GM18868 (cell line): Measurements from ENCODE around the gene ZNF74.
"Not testable (repeated sequence)": the region's sequence is repeated elsewhere in the genome, so short reads cannot be mapped to it uniquely, and the experiment has no call there.

Source experiments
- ATAC-seq: cut with Tn5 transposase; IDR thresholded peaks from one replicate; pipeline ENCODE4 v1.9.1; 2021; ENCODE audit warnings: mild to moderate bottlenecking, moderate library complexity; ENCODE audit not compliant: unreplicated experiment

The ZNF74 gene

GRCh38 chr22:20399866-20400605, 6.1 kb downstream of the ZNF74 start:
- ATAC-seq: no peak

- no peak for ATAC-seq
These were observed 6.8 kb downstream of the ZNF74 start for GRCh38 chr22:20400606-20401375.

DNA sequence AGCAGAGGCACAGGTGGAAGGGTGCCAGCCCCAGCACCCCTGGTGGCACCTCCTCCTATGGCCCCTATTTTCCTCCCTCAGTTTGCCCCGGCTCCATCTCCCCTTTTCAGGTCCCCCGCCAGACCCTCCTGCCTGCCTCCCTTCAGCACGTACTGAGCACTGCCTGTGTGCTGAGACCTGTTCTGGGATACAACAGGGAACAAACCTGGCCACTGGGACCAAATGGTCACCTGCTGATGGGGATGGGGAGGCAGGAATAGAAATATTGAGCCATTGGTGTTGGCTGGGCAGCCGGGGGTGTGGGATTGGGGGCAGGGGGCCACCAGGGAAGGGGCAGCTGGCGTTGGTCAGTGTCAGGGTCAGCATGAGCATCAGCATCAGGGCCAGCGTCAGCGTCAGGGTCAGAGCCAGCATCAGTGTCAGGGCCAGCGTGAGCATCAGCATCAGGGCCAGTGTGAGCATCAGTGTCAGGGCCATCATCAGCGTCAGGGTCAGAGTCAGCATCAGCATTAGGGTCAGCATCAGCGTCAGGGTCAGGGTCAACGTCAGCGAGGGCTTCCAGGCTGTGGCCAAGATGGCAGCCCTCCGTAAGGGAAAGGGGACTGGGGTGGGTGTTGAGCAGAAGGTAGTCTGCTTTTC, 7.5 kb downstream of the ZNF74 start:
- ATAC-seq: no peak

GRCh38 chr22:20402960-20403778, 9.2 kb downstream of the ZNF74 start:
- ATAC-seq: no peak

DNA sequence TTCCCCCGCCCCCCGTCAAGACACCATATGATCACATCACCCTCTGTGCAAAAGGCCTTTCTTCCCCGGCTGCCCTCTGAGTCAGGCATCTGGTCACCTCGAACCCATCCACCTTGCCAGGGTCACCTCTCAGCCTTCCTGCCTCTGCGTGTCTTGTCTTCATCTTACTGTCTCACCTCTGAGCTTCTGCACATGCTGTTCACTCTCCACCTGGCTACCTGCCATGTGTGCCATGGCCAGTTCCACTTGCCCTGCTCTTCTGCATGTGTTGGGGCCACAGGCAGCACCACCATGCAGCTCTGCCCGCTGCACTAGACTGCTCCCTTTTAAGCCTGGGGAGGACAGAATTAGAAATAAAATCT, 9.8 kb downstream of the ZNF74 start:
- ATAC-seq: no peak

- no peak for ATAC-seq
These were observed 10.9 kb downstream of the ZNF74 start for GRCh38 chr22:20404881-20405280.

DNA sequence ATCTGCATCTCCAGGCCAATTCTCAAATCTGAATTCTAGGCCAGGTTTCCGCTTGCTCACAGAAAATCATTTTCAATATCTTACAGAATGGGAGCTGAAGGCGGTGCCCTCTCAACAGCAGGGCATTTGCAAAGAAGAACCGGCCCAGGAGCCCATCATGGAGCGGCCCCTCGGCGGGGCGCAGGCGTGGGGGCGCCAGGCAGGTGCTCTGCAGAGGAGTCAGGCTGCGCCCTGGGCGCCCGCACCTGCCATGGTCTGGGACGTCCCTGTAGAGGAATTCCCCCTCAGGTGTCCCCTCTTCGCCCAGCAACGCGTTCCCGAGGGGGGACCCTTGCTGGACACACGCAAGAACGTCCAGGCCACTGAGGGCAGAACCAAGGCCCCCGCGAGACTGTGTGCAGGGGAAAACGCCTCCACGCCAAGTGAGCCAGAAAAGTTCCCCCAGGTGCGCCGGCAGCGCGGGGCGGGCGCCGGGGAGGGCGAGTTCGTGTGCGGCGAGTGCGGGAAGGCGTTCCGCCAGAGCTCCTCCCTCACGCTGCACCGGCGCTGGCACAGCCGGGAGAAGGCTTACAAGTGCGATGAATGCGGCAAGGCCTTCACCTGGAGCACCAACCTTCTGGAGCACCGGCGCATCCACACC, 11.5 kb downstream of the ZNF74 start:
- ATAC-seq: no peak

- no peak for ATAC-seq
These were observed 12.2 kb downstream of the ZNF74 start for GRCh38 chr22:20405931-20406685.

GRCh38 chr22:20406686-20407408, 12.9 kb downstream of the ZNF74 start:
- no peak for ATAC-seq

- no peak for ATAC-seq
These were observed 13.9 kb downstream of the ZNF74 start for GRCh38 chr22:20407829-20408228.

GRCh38 chr22:20408891-20409290, 14.9 kb downstream of the ZNF74 start:
- no peak for ATAC-seq

DNA sequence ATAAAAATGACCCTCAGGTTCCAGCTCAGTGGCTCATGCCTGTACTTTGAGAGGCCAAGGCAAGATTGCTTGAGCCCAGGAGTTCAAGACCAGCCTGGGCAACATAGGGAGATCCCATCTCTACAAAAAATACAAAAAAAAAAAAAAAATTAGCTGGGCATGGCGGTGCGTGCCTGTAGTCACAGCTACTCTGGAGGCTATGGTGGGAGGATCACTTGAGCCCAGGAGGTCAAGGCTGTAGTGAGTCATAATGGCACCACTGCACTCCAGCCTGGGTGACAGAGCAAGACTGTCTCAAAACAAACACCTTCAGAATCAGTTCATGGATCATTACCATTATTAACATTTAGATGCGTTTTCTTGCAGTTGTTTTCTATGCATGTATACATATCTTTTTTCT, 15.4 kb downstream of the ZNF74 start:
- ATAC-seq: not testable (repeated sequence)

DNA sequence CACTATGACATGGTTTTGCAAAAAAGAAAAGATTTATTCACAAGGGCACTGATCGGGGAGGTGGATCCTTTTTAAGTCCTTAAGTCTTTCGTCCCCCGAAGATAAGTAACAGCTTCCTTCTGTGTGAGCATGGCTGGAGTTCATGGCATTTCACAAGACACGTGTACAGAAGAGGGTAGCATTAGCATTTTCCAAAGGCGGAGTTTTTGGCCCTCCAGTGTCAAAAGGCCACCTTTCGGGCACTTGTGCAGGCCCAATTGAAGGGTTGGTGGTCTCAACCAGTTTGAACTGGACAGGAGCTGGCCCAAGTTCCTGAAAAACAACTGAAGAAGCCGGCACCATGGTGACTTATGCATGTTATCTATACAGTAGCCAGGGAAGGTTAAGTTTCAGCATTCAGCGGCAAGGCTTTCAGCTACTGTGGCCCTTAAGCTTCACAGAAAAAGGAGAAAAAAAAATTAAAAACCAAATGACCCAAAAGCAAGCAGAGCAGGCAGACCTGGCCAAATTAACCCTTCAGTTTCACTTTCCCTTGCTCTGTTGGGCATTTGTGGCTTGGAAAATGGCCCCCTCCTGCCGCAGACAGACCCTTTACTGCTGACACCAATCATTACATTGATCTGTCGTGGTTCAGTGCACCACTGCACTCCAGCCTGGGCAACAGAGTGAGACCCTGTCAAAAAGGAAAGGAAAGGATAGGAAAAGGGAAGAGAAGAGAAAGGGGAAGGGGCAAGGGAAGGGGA, 18.7 kb downstream of the ZNF74 start:
- no peak for ATAC-seq

DNA sequence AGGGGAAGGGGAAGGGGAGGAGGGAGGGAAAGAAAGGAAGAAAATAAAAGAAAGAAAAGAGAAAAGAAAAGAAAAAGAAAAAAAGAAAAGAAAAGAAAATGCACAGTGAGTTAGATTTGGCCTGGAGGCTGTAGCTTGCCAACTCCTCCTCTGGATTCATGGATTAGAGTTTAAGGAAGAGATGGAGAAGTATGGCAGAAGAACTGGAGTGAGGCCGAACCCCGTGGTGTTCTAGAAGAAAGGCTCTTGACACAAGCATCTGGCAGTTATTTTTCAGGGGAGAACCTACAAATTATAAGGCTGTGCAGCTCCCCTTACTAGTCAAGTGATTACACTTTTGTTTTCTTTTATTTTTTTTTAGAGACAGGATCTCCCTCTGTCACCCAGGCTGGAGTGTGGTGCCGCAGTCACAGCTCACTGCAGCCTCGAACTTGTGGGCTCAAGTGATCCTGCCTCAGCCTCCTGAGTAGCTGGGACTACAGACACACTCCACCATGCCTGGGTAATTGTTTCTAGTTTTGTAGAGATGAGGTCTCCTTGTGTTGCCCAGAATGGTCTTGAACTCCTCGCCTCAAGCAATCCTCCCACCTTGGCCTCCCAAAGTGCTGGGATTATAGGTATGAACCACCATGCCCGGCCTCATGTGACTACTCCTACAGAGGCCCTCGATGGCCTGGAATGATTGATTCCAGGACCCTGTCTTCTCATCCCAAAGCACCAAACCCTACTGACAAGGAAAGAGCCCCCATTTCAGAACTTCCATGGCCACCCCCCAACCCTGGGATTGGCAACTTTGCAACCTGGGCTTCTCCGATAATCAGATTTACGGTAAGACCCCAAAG, 19.5 kb downstream of the ZNF74 start:
- ATAC-seq: no peak

DNA sequence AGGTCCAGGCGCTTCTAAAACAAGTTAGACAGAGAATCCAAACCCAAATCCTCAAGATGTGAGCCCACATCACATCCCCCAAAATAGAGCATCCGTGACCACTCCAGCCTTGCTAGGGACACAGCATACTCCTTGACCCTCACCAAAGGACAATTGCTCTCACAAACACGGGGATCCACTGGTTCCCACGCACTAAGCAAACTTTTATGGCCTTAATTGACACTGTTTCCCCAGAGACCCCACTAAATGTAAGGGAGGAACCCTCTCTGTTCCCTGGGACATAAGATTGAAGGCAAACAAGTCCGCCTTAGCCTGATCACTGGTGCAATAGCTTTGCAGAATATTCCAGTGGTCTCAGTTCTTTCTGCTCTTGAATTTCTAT, 20.1 kb downstream of the ZNF74 start:
- ATAC-seq: no peak

- ATAC-seq: no peak
These were observed 20.5 kb downstream of the ZNF74 start for GRCh38 chr22:20414450-20414849.

GRCh38 chr22:20415241-20415640, 21.3 kb downstream of the ZNF74 start:
- not testable (repeated sequence) for ATAC-seq

DNA sequence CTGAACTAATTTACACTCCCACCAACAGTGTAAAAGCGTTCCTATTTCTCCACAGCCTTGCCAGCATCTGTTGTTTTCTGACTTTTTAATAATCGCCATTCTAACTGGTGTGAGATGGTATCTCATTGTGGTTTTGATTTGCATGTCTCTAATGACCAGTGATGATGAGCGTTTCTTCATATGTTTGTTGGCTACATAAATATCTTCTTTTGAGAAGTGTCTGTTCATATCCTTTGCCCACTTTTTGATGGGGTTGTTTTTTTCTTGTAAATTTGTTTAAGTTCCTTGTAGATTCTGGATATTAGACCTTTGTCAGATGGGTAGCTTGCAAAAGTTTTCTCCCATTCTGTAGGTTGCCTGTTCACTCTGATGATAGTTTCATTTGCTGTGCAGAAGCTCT, 21.7 kb downstream of the ZNF74 start:
- ATAC-seq: not testable (repeated sequence)
